Mesendoderm (in vitro differentiated cells): ENCODE measurements around the gene TEKTIP1.

Source experiments
- DNase-seq: peaks from one replicate; pipeline ENCODE4 v3.0.0; 2013
- H2AK5ac ChIP-seq: 2 replicates; pipeline ENCODE4 v1.6.1; 2013; ENCODE audit warnings: low read length, inconsistent platforms
- H2BK120ac ChIP-seq: 2 replicates; pipeline ENCODE4 v1.6.1; 2013; ENCODE audit warnings: low read depth, mild to moderate bottlenecking, low read length, moderate library complexity, mixed read lengths
- H2BK15ac ChIP-seq: replicated peaks from 2 replicates; pipeline ENCODE4 v1.6.1; 2013; ENCODE audit warnings: low read depth, mild to moderate bottlenecking, moderate library complexity
- H2BK5ac ChIP-seq: 2 replicates; pipeline ENCODE4 v1.6.1; 2013; ENCODE audit warnings: low read length, inconsistent platforms
- H3K18ac ChIP-seq: 2 replicates; pipeline ENCODE4 v1.6.1; 2013; ENCODE audit warnings: mild to moderate bottlenecking, low read length, mixed read lengths
- H3K23ac ChIP-seq: one replicate; pipeline ENCODE4 v1.6.1; 2013; ENCODE audit warnings: low read length
- H3K27ac ChIP-seq: 2 replicates; pipeline ENCODE4 v1.5.1; 2013; ENCODE audit warnings: low read depth, mild to moderate bottlenecking, inconsistent platforms, low read length, moderate library complexity
- H3K27me3 ChIP-seq: 2 replicates; pipeline ENCODE4 v1.6.1; 2013; ENCODE audit warnings: low read length, control low read depth, mild to moderate bottlenecking, inconsistent platforms; ENCODE audit not compliant: insufficient read depth, poor library complexity
- H3K36me3 ChIP-seq: 2 replicates; pipeline ENCODE4 v1.6.1; 2013; ENCODE audit warnings: low read length, inconsistent platforms; ENCODE audit not compliant: control insufficient read depth, insufficient read depth
- H3K4ac ChIP-seq: one replicate; pipeline ENCODE4 v1.6.1; 2013; ENCODE audit warnings: low read depth, mild to moderate bottlenecking, low read length, moderate library complexity
- H3K4me1 ChIP-seq: 2 replicates; pipeline ENCODE4 v1.6.1; 2013; ENCODE audit warnings: low read depth, low read length, inconsistent platforms; ENCODE audit not compliant: control insufficient read depth
- H3K4me2 ChIP-seq: 2 replicates; pipeline ENCODE4 v1.6.1; 2013; ENCODE audit warnings: low read length
- H3K4me3 ChIP-seq: 2 replicates; pipeline ENCODE4 v1.5.1; 2013; ENCODE audit warnings: mild to moderate bottlenecking, low read length
- H3K56ac ChIP-seq: one replicate; pipeline ENCODE4 v1.6.1; 2013; ENCODE audit warnings: low read length
- H3K79me1 ChIP-seq: 2 replicates; pipeline ENCODE4 v1.6.1; 2013; ENCODE audit warnings: low read length, inconsistent platforms
- H3K79me2 ChIP-seq: 2 replicates; pipeline ENCODE4 v1.6.1; 2013; ENCODE audit warnings: mild to moderate bottlenecking, low read length; ENCODE audit not compliant: control insufficient read depth, insufficient read depth
- H3K9ac ChIP-seq: 2 replicates; pipeline ENCODE4 v1.6.1; 2013; ENCODE audit warnings: low read length, inconsistent platforms
- H4K5ac ChIP-seq: one replicate; pipeline ENCODE4 v1.6.1; 2013; ENCODE audit warnings: low read length
- H4K8ac ChIP-seq: one replicate; pipeline ENCODE4 v1.6.1; 2013; ENCODE audit warnings: low read depth, mild to moderate bottlenecking, control low read depth, low read length, moderate library complexity
- WGBS: extraction: QIAGEN DNeasy Blood & Tissue Kit; methylation state at CpG from one replicate; pipeline ENCODE4 v1.1.7; 2013; ENCODE audit warnings: low lambda C conversion rate, missing lambda C conversion rate; ENCODE audit not compliant: insufficient coverage; ENCODE audit errors: extremely low coverage; 5-methylcytosine and 5-hydroxymethylcytosine counted together

TEKTIP1 gene

DNA sequence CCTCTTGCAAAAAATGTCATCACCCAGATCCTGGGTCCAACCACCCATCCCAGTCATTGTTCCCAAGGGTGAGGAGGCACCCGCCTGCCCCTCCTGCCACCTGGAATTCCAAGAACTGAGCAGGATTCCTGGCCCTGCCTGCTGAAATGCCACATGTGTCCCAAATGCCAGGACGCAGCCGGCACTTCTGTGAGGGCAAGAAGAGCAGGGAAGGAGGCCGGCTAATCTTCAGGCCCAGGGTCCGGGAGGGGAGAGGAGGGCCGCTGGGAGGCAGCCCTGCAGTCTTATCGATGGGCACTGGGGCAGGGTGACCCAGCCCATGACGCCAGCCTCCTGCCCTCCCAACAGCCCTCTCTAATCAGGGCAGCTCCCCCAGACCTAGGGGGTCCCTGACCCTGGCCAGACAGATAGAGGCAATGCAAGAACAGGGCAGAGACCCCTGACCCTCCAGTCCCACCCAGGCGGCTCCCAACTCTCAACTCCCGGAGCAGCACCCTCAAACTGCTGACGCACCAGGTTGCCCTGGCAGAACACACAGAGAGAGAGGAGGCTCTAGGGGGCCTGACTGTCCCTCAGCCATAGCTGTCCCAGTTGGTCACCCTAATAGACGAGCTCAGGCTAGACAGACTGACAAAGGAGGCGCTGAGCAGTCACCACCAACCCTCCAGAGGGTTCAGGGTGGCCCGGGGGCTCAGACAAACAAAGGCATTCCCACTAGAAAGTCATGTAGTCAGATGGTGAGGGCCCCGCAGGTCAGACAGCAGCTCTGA lies 16.9 kb downstream of the TEKTIP1 start:
- Histone ChIP-seq H3K18ac (no peak overlapping the region), H3K36me3 (no peaks in the 10 kb centered on the region), H4K5ac (no peak overlapping the region), H3K79me2 (no peaks in the 10 kb centered on the region), H2BK5ac (no peak overlapping the region), H2BK15ac (no peak overlapping the region), H3K4me1 (no peaks in the 10 kb centered on the region), H4K8ac (no peak overlapping the region), H3K79me1 (peaks cover 6% of the 10 kb centered on the region), H3K9ac (no peak overlapping the region), H2AK5ac (no peak overlapping the region), H3K27ac (no peak overlapping the region), H3K4me2 (no peak overlapping the region), H3K23ac (no peak overlapping the region), H3K4me3 (no peak overlapping the region), H2BK120ac (no peak overlapping the region), H3K4ac (no peak overlapping the region), H3K56ac (no peak overlapping the region), H3K27me3 (no peaks in the 10 kb centered on the region)
- no peak for DNase-seq
- no CpG with 5 or more reads among the region's 15 CpGs for WGBS

DNA sequence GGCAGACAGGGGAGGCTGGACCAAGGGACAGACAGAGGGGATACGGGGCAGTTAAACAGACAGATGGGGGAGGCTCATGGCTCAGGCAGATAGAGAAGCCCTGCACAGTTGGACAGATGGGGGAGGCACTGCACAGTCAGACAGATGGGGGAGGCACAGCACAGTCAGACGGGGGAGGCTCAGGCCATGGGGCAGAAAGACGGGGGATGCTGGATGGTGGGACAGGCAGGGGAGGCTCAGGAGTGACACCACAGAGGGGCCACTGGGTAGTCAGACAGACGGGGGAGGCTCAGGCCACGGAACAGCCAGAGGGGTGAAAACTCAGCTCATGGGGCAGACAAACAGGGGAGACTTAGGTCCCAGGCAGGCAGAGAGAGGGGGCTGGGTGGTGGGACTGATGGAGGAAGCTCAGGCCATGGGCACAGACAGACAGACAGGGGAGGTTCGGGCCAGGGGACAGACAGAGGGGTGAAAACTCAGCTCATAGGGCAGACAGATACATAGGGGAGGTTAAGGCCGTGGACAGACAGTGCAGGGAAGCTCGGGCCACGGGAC lies 17.5 kb downstream of the TEKTIP1 start:
- WGBS = no CpG with 5 or more reads among the region's 9 CpGs
- Histone ChIP-seq H3K4ac (no peak overlapping the region), H4K5ac (no peak overlapping the region), H4K8ac (no peak overlapping the region), H3K79me2 (no peaks in the 10 kb centered on the region), H2BK5ac (no peak overlapping the region), H3K4me1 (no peaks in the 10 kb centered on the region), H3K27ac (no peak overlapping the region), H2AK5ac (no peak overlapping the region), H3K56ac (peak overlapping the region; percentile 96), H2BK120ac (no peak overlapping the region), H3K23ac (no peak overlapping the region), H3K18ac (no peak overlapping the region), H3K79me1 (peaks cover 6% of the 10 kb centered on the region), H3K4me2 (peak overlapping the region; percentile 91), H3K36me3 (no peaks in the 10 kb centered on the region), H3K27me3 (no peaks in the 10 kb centered on the region), H3K4me3 (peak overlapping the region; percentile 85), H2BK15ac (no peak overlapping the region), H3K9ac (peak overlapping the region; percentile 90)
- DNase-seq = no peak

DNA sequence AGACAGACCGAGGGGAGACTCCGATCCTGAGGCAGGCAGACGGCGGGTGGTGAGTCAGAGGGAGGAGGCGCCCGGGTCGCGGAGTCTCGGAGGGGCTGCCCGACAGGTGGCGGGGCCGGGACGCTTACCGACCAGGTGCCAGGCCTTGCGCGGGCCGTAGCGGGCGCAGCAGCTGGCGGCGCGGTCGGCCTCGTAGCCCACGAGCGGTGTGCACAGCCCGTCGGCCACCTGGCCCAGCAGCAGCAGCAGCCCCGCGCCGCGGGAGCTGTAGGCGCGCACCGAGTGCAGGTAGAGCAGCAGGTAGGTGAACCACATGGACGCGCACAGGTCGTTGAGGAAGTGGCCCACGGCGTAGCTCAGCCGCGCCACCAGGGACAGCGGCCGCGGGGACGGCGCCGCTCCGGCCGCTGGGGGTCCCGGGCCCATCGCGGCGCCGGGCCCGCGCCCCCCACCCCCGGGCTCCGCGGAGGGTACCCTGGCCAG lies 18.0 kb downstream of the TEKTIP1 start:
- DNase-seq = peak; percentile 49
- H4K5ac ChIP-seq = no peak overlapping the region
- no peaks in the 10 kb centered on the region for H3K4me1 ChIP-seq
- no peak overlapping the region for H3K23ac ChIP-seq
- H3K4me2 ChIP-seq = peak overlapping the region; percentile 91
- no peak overlapping the region for H2BK5ac ChIP-seq
- H3K79me1 ChIP-seq = peaks cover 6% of the 10 kb centered on the region
- peak overlapping the region; percentile 96 for H3K56ac ChIP-seq
- H4K8ac ChIP-seq = no peak overlapping the region
- no peak overlapping the region for H2AK5ac ChIP-seq
- no peak overlapping the region for H3K27ac ChIP-seq
- no peak overlapping the region for H3K4ac ChIP-seq
- H2BK15ac ChIP-seq = no peak overlapping the region
- H3K27me3 ChIP-seq = no peaks in the 10 kb centered on the region
- H2BK120ac ChIP-seq = no peak overlapping the region
- peak overlapping the region; percentile 90 for H3K9ac ChIP-seq
- H3K36me3 ChIP-seq = no peaks in the 10 kb centered on the region
- peak overlapping the region; percentile 55 for H3K18ac ChIP-seq
- H3K79me2 ChIP-seq = no peaks in the 10 kb centered on the region
- WGBS = no CpG with 5 or more reads among the region's 60 CpGs
- peak overlapping the region; percentile 85 for H3K4me3 ChIP-seq

DNA sequence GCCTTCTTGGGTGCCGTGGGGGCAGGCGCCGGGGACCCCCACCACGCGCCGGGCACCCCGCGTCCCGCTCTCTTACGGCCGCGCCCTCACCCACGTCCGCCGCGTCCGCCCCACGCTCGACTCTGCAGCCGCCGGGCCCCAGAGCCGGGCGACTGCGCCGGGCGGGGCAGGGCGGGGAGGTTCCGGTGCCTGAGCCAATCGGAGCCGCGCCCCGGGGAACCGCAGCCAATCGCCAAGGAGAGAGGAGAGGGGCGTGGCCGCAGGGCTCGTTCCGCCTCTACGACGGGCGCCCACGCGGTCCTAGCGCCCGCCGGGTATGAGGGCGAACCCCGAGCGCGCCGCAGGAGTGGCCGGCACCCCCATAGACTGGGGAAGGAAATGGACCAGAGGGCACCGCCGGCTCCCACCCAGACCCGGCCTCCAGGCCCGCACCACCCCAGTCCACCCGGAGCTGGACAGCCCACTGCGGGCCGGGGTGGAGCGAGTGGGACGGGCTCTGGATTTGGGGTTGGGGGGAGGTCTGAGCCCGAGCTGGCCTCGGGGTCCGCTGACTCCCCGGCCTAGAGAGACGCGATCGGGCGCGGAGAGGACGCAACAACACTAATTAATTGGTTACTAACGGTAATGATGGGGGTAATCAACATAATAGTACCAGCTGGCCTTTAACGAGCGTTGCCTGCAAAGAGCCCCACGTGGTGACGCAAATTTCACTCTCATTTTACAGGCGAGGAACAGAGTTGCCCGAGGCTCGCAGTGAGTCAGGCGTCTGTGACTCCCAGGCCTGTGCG lies 18.7 kb downstream of the TEKTIP1 start, which contains the start of gene MFSD12:
TSS of gene MFSD12 (minus strand) at position 126 of the 788 bp plus-strand sequence. CDS start 183 bp downstream, outside the sequence.
- no CpG with 5 or more reads among the region's 81 CpGs for WGBS

DNA sequence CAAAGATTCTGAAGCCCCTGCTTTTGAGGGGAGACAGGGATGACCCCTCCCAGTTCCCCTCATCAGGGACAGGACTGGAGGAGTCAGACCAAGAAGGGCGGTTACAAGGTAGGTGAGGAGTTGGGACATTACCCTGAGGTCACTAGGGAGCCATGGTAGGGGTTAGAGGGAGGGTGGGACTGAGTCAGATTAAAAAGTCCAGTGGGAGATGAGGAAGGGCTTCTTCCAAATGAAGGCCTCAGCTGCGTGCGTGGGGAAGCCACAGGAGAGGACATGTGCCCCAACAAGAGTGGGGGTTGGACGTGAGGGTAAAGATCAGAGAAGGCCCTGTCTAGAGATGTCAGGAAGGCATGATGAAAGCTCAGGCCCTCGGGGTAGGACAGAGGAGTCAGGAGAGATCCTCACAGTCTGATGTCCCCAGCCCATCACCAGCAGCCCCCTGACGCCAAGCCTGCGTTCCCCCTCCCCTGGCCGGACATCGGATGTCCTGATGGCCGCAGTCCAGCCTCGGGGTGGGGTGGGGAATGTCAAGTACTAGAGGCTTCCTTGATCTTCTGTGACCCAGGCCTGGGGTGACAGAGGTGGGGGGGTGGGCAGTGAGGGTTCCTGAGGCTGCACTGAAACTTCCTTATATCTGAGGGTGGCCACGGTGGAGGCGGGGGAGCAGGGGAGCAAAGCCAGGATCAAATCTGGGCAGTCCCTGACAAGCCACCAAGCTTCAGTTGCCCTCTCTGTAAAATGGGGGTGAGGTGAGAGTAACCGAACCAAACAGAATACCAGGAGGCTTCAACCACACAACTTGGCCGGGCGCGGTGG lies 24.9 kb downstream of the TEKTIP1 start:
- no CpG with 5 or more reads among the region's 17 CpGs for WGBS
- no peak overlapping the region for H3K9ac ChIP-seq
- no peak overlapping the region for H4K5ac ChIP-seq
- H2BK120ac ChIP-seq = no peak overlapping the region
- H3K4me1 ChIP-seq = no peaks in the 10 kb centered on the region
- no peak overlapping the region for H2BK5ac ChIP-seq
- H2AK5ac ChIP-seq = no peak overlapping the region
- H4K8ac ChIP-seq = no peak overlapping the region
- H2BK15ac ChIP-seq = no peak overlapping the region
- H3K4me2 ChIP-seq = no peak overlapping the region
- H3K4ac ChIP-seq = no peak overlapping the region
- H3K56ac ChIP-seq = no peak overlapping the region
- no peaks in the 10 kb centered on the region for H3K79me1 ChIP-seq
- H3K36me3 ChIP-seq = no peaks in the 10 kb centered on the region
- no peak overlapping the region for H3K23ac ChIP-seq
- no peak overlapping the region for H3K4me3 ChIP-seq
- DNase-seq = no peak
- H3K18ac ChIP-seq = no peak overlapping the region
- no peaks in the 10 kb centered on the region for H3K79me2 ChIP-seq
- H3K27ac ChIP-seq = no peak overlapping the region
- H3K27me3 ChIP-seq = no peaks in the 10 kb centered on the region

More for the DNA sequence above, 18.7 kb downstream of the TEKTIP1 start, which contains the start of gene MFSD12:
- H2BK120ac ChIP-seq = peak within 1 kb of the TSS; percentile 33
- H4K8ac ChIP-seq = no peak within 1 kb of the TSS
- H3K4me3 ChIP-seq = peak within 1 kb of the TSS; percentile 85
- no peaks in the 10 kb centered on the region for H3K27me3 ChIP-seq
- no peaks in the 10 kb centered on the region for H3K79me2 ChIP-seq
- no peak within 1 kb of the TSS for H2BK15ac ChIP-seq
- peak within 1 kb of the TSS; percentile 55 for H3K18ac ChIP-seq
- peak; percentile 94 for DNase-seq
- no peak within 1 kb of the TSS for H2AK5ac ChIP-seq
- peak within 1 kb of the TSS; percentile 91 for H3K4me2 ChIP-seq
- no peaks in the 10 kb centered on the region for H3K36me3 ChIP-seq
- no peak within 1 kb of the TSS for H3K23ac ChIP-seq
- no peaks in the 10 kb centered on the region for H3K4me1 ChIP-seq
- H2BK5ac ChIP-seq = no peak within 1 kb of the TSS
- H3K79me1 ChIP-seq = peaks cover 6% of the 10 kb centered on the region
- H3K56ac ChIP-seq = peak within 1 kb of the TSS; percentile 96
- H3K27ac ChIP-seq = no peak within 1 kb of the TSS
- H3K4ac ChIP-seq = no peak within 1 kb of the TSS
- H4K5ac ChIP-seq = no peak within 1 kb of the TSS
- H3K9ac ChIP-seq = peak within 1 kb of the TSS; percentile 90
